Measurements from ENCODE around the gene VEGFB. TPM values are rescaled to one million over a fixed set of nuclear protein-coding genes. Genes with fewer than 3 reads are reported as not detected.

VEGFB gene
- total RNA-seq, 1 experiment from 2014 or later = 43.4 TPM

DNA sequence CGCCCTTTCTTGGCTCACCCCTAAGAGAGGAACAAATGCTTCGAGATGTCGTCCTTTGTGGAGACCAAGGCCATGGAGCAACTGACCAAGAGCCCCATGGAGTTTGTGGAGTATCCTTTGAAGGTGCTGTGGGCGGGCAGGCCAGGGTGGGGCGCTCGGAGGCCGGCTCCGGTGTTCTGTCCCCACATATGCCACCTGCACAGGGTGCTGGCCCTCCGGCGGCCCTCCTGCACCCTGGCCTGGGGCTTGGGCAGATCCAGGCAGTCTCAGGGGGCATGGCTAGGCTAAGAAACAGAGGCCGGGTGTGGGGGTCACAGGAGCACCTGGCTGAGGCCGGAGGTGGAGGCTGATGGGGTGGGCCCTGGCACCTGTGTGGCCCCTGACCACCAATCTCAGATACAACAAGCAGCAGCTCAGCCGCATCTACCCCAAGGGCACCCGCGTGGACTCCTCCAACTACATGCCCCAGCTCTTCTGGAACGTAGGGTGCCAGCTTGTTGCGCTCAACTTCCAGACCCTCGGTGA lies 27.2 kb downstream of the VEGFB start:
- no peak overlapping the region for H2AFZ ChIP-seq (ENCODE audit: low read length)
- no peaks in the 10 kb centered on the region for H4K20me1 ChIP-seq (ENCODE audit: insufficient read depth, low read depth, low read length)
- H3K9ac ChIP-seq (ENCODE audit: low read length) = no peak overlapping the region
- H3K36me3 ChIP-seq (ENCODE audit: insufficient read depth, low read length) = no peaks in the 10 kb centered on the region
- H3K4me3 ChIP-seq (ENCODE audit: low read length) = no peak overlapping the region
- no peaks in the 10 kb centered on the region for H3K9me3 ChIP-seq (ENCODE audit: low read length)
- H3K9me2 ChIP-seq (replicated peaks; ENCODE audit: insufficient read depth, low read length) = no peaks in the 10 kb centered on the region
- H3K79me2 ChIP-seq (ENCODE audit: low read length) = no peaks in the 10 kb centered on the region
- no peak overlapping the region for H3K4me2 ChIP-seq (ENCODE audit: low read depth, low read length, poor library complexity, severe bottlenecking)
- no peak for DNase-seq
- H3K27me3 ChIP-seq (ENCODE audit: low read length) = no peaks in the 10 kb centered on the region
- peaks cover 9% of the 10 kb centered on the region for H3K4me1 ChIP-seq (ENCODE audit: low read length)
- H3K27ac ChIP-seq (ENCODE audit: low read length) = no peak overlapping the region

DNA sequence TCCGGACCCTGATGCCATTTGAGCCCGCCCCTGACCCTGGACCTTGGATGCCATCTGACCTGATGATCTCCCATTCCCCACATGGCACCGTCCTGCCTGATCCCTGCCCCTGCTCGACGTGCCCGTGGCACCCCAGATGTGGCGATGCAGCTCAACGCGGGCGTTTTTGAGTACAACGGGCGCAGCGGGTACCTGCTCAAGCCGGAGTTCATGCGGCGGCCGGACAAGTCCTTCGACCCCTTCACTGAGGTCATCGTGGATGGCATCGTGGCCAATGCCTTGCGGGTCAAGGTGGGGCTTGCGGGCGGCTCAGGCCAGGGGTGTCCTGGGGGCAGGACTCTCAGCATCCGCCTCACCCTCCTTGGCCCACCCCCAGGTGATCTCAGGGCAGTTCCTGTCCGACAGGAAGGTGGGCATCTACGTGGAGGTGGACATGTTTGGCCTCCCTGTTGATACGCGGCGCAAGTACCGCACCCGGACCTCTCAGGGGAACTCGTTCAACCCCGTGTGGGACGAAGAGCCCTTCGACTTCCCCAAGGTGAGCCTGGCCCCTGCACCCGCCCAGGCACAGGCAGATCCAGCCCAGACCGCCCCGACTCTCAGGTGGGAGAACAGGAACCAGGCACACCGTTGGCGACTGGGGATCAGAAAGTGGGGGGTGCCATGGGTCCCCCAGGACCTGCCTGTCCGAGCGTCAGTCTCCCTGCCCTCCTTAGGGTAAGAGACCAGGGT lies 28.1 kb downstream of the VEGFB start:
- no peak overlapping the region for H3K9ac ChIP-seq (ENCODE audit: low read length)
- no peak overlapping the region for H3K4me2 ChIP-seq (ENCODE audit: low read depth, low read length, poor library complexity, severe bottlenecking)

DNA sequence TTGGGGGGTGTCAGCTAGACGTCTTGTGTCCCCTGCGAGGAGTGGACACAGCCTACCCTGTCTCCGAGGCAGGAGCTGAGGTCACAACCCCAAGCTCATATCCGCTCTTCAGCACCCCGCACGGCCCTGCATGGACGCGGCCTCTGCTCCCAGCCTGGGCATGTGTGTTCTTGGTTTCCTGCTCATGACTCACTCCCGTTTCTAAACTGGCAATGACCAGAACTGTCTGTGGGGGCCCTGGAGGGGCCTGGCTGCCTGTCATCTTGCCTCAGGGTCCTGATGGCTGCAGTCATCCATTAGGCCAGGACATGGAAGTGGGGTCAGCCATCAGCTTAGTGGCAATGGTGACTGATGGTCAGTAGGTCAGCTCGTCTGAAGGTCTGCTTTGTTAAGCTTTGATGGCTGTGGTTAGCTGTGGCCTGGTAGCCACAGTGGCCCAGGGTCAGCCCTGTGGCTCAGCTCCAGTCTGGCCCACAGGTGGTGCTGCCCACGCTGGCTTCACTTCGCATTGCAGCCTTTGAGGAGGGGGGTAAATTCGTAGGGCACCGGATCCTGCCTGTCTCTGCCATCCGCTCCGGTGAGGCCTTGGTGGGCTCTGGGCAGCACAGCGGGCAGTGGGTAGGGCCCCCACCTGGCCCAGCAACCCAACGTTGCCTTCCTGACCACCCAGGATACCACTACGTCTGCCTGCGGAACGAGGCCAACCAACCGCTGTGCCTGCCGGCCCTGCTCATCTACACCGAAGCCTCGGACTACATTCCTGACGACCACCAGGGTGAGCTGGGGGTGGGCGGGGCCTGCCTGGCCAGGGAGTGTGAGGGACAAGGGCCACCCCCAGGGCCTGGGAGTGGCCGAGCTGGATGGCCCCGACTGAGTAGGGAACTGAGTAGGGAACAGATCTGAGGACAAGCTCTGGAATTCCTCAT lies 28.9 kb downstream of the VEGFB start:
- no peak overlapping the region for H3K9ac ChIP-seq (ENCODE audit: low read length)
- no peaks in the 10 kb centered on the region for H3K79me2 ChIP-seq (ENCODE audit: low read length)
- H3K9me2 ChIP-seq (replicated peaks; ENCODE audit: insufficient read depth, low read length) = no peaks in the 10 kb centered on the region
- no peak overlapping the region for H3K27ac ChIP-seq (ENCODE audit: low read length)
- H4K20me1 ChIP-seq (ENCODE audit: insufficient read depth, low read depth, low read length) = no peaks in the 10 kb centered on the region
- H3K9me3 ChIP-seq (ENCODE audit: low read length) = no peaks in the 10 kb centered on the region
- H3K4me1 ChIP-seq (ENCODE audit: low read length) = peaks cover 12% of the 10 kb centered on the region
- no peak overlapping the region for H3K4me2 ChIP-seq (ENCODE audit: low read depth, low read length, poor library complexity, severe bottlenecking)
- H3K27me3 ChIP-seq (ENCODE audit: low read length) = no peaks in the 10 kb centered on the region
- no peak overlapping the region for H3K4me3 ChIP-seq (ENCODE audit: low read length)
- no peak overlapping the region for H2AFZ ChIP-seq (ENCODE audit: low read length)
- DNase-seq = no peak
- H3K36me3 ChIP-seq (ENCODE audit: insufficient read depth, low read length) = no peaks in the 10 kb centered on the region

More for the DNA sequence above, 28.1 kb downstream of the VEGFB start:
- Histone ChIP-seq H3K36me3 (ENCODE audit: insufficient read depth, low read length) (no peaks in the 10 kb centered on the region), H3K27me3 (ENCODE audit: low read length) (no peaks in the 10 kb centered on the region), H2AFZ (ENCODE audit: low read length) (no peak overlapping the region), H3K4me1 (ENCODE audit: low read length) (peaks cover 9% of the 10 kb centered on the region), H3K79me2 (ENCODE audit: low read length) (no peaks in the 10 kb centered on the region), H3K27ac (ENCODE audit: low read length) (no peak overlapping the region), H4K20me1 (ENCODE audit: insufficient read depth, low read depth, low read length) (no peaks in the 10 kb centered on the region), H3K4me3 (ENCODE audit: low read length) (no peak overlapping the region), H3K9me2 (replicated peaks; ENCODE audit: insufficient read depth, low read length) (no peaks in the 10 kb centered on the region), H3K9me3 (ENCODE audit: low read length) (no peaks in the 10 kb centered on the region)
- no peak for DNase-seq

DNA sequence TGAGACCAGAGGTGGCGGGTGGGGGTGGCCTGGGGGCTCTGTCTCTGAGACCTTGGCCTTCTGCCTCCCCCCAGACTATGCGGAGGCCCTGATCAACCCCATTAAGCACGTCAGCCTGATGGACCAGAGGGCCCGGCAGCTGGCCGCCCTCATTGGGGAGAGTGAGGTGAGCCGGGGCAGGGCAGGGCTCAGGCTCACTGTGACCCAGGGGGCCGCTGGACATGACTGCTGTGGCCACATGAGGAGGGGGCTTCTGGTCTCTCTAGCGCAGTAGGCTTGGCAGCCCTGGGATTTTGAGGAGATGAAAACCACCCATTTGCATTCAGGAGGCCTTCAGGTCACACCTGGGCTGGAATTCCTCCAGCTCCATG lies 29.5 kb downstream of the VEGFB start:
- Histone ChIP-seq H3K79me2 (ENCODE audit: low read length) (peaks cover 6% of the 10 kb centered on the region), H3K4me2 (ENCODE audit: low read depth, low read length, poor library complexity, severe bottlenecking) (no peak overlapping the region), H3K4me1 (ENCODE audit: low read length) (peaks cover 19% of the 10 kb centered on the region), H4K20me1 (ENCODE audit: insufficient read depth, low read depth, low read length) (no peaks in the 10 kb centered on the region), H3K9me3 (ENCODE audit: low read length) (no peaks in the 10 kb centered on the region), H2AFZ (ENCODE audit: low read length) (no peak overlapping the region), H3K4me3 (ENCODE audit: low read length) (no peak overlapping the region), H3K9ac (ENCODE audit: low read length) (no peak overlapping the region), H3K9me2 (replicated peaks; ENCODE audit: insufficient read depth, low read length) (no peaks in the 10 kb centered on the region), H3K36me3 (ENCODE audit: insufficient read depth, low read length) (no peaks in the 10 kb centered on the region), H3K27me3 (ENCODE audit: low read length) (no peaks in the 10 kb centered on the region), H3K27ac (ENCODE audit: low read length) (no peak overlapping the region)
- no peak for DNase-seq

DNA sequence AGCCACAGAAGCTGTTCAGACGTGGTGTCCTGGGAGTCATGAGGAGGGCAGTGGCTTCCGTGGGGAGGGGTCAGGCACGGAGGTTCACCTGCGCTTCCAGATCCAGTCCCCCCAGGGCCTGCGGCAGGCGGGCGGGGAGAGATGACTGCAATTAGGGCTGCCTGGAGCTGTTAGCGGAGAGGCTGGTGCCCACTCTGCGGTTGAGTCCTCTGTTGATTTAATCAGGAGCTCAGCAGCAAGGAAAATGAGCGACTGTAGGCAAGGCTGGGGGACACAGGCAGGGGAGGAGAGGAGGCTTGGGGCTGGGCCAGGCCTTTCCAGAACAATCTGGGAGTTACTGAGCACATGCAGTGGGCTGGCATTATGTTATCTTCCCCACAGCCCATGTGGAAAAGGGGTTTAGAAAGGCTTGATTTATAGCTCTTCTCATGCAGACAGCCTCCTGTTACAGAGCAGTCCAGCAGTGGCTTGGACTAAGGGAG lies 30.0 kb downstream of the VEGFB start:
- H3K9ac ChIP-seq (ENCODE audit: low read length) = no peak overlapping the region
- no peak overlapping the region for H3K4me3 ChIP-seq (ENCODE audit: low read length)
- peaks cover 6% of the 10 kb centered on the region for H3K79me2 ChIP-seq (ENCODE audit: low read length)
- H3K4me1 ChIP-seq (ENCODE audit: low read length) = peaks cover 21% of the 10 kb centered on the region
- no peak for DNase-seq
- H3K27me3 ChIP-seq (ENCODE audit: low read length) = no peaks in the 10 kb centered on the region
- H4K20me1 ChIP-seq (ENCODE audit: insufficient read depth, low read depth, low read length) = no peaks in the 10 kb centered on the region
- H2AFZ ChIP-seq (ENCODE audit: low read length) = no peak overlapping the region
- no peaks in the 10 kb centered on the region for H3K9me3 ChIP-seq (ENCODE audit: low read length)
- no peaks in the 10 kb centered on the region for H3K9me2 ChIP-seq (replicated peaks; ENCODE audit: insufficient read depth, low read length)
- no peaks in the 10 kb centered on the region for H3K36me3 ChIP-seq (ENCODE audit: insufficient read depth, low read length)
- H3K4me2 ChIP-seq (ENCODE audit: low read depth, low read length, poor library complexity, severe bottlenecking) = no peak overlapping the region
- H3K27ac ChIP-seq (ENCODE audit: low read length) = no peak overlapping the region

DNA sequence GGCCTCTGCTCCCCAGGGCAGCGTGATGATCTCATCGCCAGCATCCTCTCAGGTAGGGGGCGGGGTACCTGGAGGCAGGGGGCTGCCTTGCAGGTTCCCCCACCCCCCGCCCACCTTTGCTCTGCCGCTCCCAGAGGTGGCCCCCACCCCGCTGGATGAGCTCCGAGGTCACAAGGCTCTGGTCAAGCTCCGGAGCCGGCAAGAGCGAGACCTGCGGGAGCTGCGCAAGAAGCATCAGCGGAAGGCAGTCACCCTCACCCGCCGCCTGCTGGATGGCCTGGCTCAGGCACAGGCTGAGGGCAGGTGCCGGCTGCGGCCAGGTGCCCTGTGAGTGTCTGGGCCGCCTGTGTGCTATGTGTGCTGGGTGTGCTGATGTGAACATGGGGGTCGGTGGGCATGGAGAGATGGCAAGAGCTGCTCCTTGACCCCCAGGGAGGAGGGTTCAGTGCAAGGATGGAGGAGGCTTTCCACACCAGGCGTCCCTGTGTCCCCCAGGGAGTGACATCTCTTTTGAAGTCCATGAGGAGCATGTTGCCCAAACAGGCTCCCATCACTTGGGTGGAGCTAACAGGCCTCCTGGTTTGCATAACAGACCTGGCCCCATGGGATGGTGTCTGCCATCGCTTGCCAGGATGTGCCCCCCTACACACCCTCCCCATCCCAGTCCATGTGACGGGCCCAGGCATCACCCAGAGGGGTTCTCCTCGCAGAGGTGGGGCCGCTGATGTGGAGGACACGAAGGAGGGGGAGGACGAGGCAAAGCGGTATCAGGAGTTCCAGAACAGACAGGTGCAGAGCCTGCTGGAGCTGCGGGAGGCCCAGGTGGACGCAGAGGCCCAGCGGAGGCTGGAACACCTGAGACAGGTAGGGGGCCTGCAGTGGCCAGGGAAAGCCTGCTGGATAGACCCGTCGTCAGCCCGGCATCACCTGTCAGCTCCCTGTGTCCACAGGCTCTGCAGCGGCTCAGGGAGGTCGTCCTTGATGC lies 31.1 kb downstream of the VEGFB start:
- Histone ChIP-seq H3K9me3 (ENCODE audit: low read length) (no peaks in the 10 kb centered on the region), H3K27me3 (ENCODE audit: low read length) (no peaks in the 10 kb centered on the region)

DNA sequence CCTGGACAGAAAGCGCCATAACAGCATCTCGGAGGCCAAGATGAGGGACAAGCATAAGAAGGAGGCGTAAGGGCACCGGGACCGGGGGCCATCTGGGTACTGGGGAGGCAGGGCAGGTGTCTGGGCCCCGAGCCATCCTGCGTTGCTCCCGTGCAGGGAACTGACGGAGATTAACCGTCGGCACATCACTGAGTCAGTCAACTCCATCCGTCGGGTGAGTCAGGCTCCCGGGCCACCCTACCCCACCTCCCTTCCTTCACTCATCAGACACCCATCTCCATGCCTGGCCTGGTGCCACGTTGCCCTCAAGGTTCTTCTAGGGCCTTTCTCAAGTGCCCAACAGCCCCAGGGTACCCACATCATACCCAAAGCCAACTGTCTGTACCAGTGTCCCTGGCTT lies 32.0 kb downstream of the VEGFB start:
- Histone ChIP-seq H3K27me3 (ENCODE audit: low read length) (no peaks in the 10 kb centered on the region), H3K4me1 (ENCODE audit: low read length) (peaks cover 21% of the 10 kb centered on the region), H3K27ac (ENCODE audit: low read length) (no peak overlapping the region), H3K9me2 (replicated peaks; ENCODE audit: insufficient read depth, low read length) (no peaks in the 10 kb centered on the region), H3K36me3 (ENCODE audit: insufficient read depth, low read length) (no peaks in the 10 kb centered on the region), H2AFZ (ENCODE audit: low read length) (no peak overlapping the region), H3K4me3 (ENCODE audit: low read length) (no peak overlapping the region), H3K4me2 (ENCODE audit: low read depth, low read length, poor library complexity, severe bottlenecking) (no peak overlapping the region), H3K9me3 (ENCODE audit: low read length) (no peaks in the 10 kb centered on the region), H4K20me1 (ENCODE audit: insufficient read depth, low read depth, low read length) (no peaks in the 10 kb centered on the region), H3K9ac (ENCODE audit: low read length) (no peak overlapping the region), H3K79me2 (ENCODE audit: low read length) (peaks cover 6% of the 10 kb centered on the region)
- DNase-seq = no peak

More for the DNA sequence above, 31.1 kb downstream of the VEGFB start:
- Histone ChIP-seq H3K27ac (ENCODE audit: low read length) (no peak overlapping the region), H2AFZ (ENCODE audit: low read length) (no peak overlapping the region), H3K9ac (ENCODE audit: low read length) (0 out of 2 replicates have a peak overlapping the region, but pooled peaks have one; percentile 10), H3K79me2 (ENCODE audit: low read length) (peaks cover 6% of the 10 kb centered on the region), H3K4me2 (ENCODE audit: low read depth, low read length, poor library complexity, severe bottlenecking) (no peak overlapping the region), H3K4me3 (ENCODE audit: low read length) (no peak overlapping the region), H3K36me3 (ENCODE audit: insufficient read depth, low read length) (no peaks in the 10 kb centered on the region), H4K20me1 (ENCODE audit: insufficient read depth, low read depth, low read length) (no peaks in the 10 kb centered on the region), H3K9me2 (replicated peaks; ENCODE audit: insufficient read depth, low read length) (no peaks in the 10 kb centered on the region), H3K4me1 (ENCODE audit: low read length) (peaks cover 21% of the 10 kb centered on the region)
- peak; percentile 64 for DNase-seq

Measured in Karpas-422 (cell line).